Measurements from ENCODE around the gene TRIM72.

GRCh38 chr16:31198207-31198882, 15.6 kb upstream of the TRIM72 start:
- no peak for TF ChIP-seq CTCF (IDR thresholded peaks at IDR 0.05)
- TF ChIP-seq POLR2A (IDR thresholded peaks at IDR 0.05) = no peak

Data from lower leg skin (tissue), 3 donors.